GM06990 (cell line): ENCODE results near the gene M6PR.

Source experiments
- DNase-seq: peaks from one replicate; pipeline ENCODE4 v3.0.0-alpha.2; 2011; ENCODE audit not compliant: insufficient read length; ENCODE audit errors: extremely low read depth
- H3K27me3 ChIP-seq: replicated peaks from 2 replicates; pipeline ENCODE4 v1.6.0; 2011; ENCODE audit warnings: low read length; ENCODE audit not compliant: control insufficient read depth, insufficient read depth
- H3K36me3 ChIP-seq: 2 replicates; pipeline ENCODE4 v1.5.1; 2011; ENCODE audit warnings: low read length; ENCODE audit not compliant: control insufficient read depth, insufficient read depth
- H3K4me3 ChIP-seq: replicated peaks from 2 replicates; pipeline ENCODE4 v1.5.1; 2011; ENCODE audit warnings: low read depth, mild to moderate bottlenecking, control low read depth, low read length
- CTCF ChIP-seq: IDR thresholded peaks from 2 replicates; pipeline ENCODE4 v1.5.1; 2011; ENCODE audit warnings: low read length, control low read depth, mild to moderate bottlenecking, inconsistent platforms; ENCODE audit not compliant: insufficient read depth, poor library complexity, severe bottlenecking

M6PR gene

GRCh38 chr12:8911606-8912268 is 37.7 kb downstream of the M6PR start:
- no peak for TF ChIP-seq CTCF
- Histone ChIP-seq H3K27me3 (no peaks in the 10 kb centered on the region), H3K36me3 (no peaks in the 10 kb centered on the region), H3K4me3 (no peak overlapping the region)
- DNase-seq: no peak

GRCh38 chr12:8909752-8910151 is 39.7 kb downstream of the M6PR start:
- DNase-seq: no peak
- no peaks in the 10 kb centered on the region for H3K27me3 ChIP-seq
- no peak for TF ChIP-seq CTCF
- no peaks in the 10 kb centered on the region for H3K36me3 ChIP-seq
- H3K4me3 ChIP-seq: no peak overlapping the region

- no peak for DNase-seq
- no peaks in the 10 kb centered on the region for H3K27me3 ChIP-seq
- TF ChIP-seq CTCF: no peak
- H3K4me3 ChIP-seq: no peak overlapping the region
- H3K36me3 ChIP-seq: no peaks in the 10 kb centered on the region
Observed at GRCh38 chr12:8907513-8907912, 41.9 kb downstream of the M6PR start.

GRCh38 chr12:8906266-8907180 is 42.9 kb downstream of the M6PR start:
- no peaks in the 10 kb centered on the region for H3K27me3 ChIP-seq
- H3K36me3 ChIP-seq: no peaks in the 10 kb centered on the region
- H3K4me3 ChIP-seq: no peak overlapping the region
- TF ChIP-seq CTCF: no peak
- no peak for DNase-seq

GRCh38 chr12:8905546-8905945 is 43.9 kb downstream of the M6PR start:
- no peaks in the 10 kb centered on the region for H3K27me3 ChIP-seq
- no peak for TF ChIP-seq CTCF
- H3K4me3 ChIP-seq: no peak overlapping the region
- no peak for DNase-seq
- H3K36me3 ChIP-seq: no peaks in the 10 kb centered on the region
